Measurements from ENCODE around the gene ZNF446.
"Not testable (repeated sequence)": the region's sequence is repeated elsewhere in the genome, so short reads cannot be mapped to it uniquely, and the experiment has no call there.

Gene ZNF446

DNA sequence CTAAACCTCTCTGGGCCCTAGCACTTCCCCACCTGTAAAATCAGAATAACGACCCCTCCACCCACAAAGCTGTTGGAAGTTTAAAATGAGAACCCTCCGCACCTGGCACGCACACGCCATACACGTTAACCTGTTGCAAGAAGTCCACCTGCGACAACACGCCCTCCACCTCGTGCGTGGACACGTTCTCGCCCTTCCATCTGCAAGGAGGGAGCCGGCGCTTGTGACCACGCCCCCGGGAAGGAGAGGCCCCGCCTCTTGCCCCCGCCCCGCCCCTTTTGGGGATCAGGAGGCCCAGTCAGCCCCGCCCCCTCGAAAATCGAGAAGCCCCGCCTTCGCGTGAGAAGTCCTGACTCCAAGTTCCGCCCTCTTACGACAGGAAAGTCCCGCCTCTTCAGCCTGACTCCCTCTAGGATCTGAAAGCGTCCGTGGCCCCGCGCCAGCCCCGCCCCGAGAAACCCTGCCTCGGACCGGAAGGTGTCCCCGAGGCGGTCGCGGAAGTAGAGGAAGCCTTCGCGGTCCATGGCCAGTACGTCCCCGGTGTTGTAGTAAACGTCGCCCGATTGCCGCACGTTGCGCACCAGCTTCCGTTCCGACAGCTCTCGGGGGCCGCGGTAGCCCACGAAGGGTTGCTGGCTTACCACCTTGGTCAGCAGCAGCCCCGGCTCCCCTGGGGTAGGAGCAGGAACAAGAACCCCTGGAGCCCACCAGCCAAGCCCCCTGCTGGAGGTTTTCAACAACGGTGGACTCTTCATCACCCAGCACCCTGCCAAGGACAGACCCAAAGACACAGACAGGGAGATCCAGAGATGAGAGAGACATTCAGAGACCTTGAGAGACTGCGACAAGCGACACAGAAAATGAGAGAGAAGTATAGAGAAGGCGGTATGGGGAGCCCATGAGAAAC is 23.1 kb downstream of the ZNF446 start:
- DNase-seq (ENCODE audit: low read depth in 2 of 2) = peak; percentile 78 to 90

DNA sequence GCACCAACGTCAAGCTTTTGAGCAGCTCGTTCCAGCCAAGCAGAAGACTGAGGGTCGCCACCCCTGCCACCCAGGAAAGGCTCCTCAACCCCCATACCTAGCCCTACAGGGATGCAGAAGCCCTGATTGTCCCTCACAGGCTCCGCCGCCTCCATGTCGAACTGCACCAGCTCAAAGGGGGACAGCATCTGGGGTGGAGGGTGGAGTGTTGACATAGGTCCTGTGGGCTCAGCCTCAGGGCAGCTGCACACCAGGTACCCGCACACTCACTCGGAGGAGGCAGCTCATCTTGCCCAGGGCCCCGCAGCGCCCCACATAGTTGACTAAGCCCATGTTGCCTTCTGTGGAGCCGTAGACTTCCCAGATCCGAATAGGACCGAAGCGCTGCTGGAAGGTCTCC is 24.1 kb downstream of the ZNF446 start:
- no peak for DNase-seq (ENCODE audit: low read depth in 2 of 2)

DNA sequence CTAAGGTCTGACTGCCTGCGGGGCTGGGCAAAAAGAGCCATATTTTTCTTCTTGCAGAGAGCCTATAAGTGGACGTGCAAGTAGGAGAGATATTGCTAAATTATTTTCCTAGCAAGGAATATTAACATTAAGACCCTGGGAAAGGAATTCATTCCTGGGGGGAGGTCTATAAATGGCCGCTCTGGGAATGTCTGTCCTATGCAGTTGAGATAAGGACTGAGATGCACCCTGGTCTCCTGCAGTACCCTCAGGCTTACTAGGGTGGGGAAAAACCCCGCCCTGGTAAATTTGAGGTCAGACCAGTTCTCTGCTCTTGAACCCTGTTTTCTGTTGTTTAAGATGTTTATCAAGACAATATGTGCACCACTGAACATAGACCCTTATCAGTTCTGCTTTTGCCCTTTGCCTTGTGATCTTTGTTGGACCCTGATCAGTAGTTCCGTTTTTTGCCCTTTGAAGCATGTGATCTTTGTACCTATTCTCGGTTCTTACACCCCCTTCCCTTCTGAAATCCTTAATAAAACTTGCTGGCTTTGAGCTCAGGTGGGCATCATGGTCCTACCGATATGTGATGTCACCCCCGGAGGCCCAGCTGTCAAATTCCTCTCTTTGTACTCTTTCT is 31.6 kb downstream of the ZNF446 start:
- not testable (repeated sequence) for DNase-seq (ENCODE audit: low read depth in 2 of 2)

DNA sequence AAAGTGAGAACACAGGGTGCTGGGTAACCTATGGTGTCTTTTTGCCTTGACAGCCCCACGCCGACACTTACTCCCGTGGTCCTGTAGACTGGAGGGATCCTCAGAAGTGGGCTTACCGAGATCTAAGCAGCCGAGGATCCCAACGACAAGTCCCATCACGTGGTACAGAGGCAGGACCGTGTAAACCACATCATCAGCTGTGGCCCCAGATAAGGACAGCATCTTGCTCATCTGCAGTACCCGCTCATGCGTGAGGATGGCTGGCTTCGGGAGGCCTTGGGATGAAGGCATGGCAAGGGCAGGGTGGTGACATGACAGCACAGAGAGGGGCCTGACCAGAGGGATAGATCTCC is 33.6 kb downstream of the ZNF446 start:
- no peak for DNase-seq (ENCODE audit: low read depth in 2 of 2)

DNA sequence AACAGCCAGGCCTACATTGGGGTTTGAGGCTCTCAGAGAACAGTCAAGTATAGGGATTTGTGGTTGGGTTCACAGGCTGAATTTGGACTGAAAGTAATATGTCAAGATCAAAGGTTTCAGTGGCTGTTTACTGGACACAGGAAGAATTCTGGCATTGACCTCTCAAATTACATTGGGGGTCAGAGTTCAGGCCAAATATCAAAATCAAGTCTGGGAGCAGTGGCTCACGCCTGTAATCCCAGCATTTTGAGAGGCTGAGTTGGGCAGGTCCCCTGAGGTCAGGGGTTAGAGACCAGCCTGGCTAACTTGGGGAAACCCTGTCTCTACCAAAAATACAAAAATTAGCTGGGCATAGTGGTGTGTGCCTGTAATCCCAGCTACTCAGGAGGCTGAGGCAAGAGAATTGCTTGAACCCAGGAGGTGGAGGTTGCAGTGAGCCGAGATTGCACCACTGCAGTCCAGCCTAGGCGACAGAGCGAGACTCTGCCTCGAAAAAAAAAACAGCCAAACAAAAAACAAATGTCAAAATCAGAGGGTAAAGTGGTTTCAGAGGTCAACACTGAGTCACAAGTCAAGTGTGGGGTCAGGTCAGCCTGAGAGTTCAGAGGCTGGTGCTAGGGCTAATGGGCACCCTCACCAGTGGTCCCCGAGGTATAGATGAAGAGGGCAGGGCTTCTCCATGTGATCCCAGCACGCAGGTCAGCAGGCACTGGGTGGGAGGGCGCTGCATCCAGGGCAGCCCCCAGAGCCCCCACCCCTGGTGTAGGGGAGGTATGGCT is 34.1 kb downstream of the ZNF446 start:
- no peak for DNase-seq (ENCODE audit: low read depth in 2 of 2)

DNA sequence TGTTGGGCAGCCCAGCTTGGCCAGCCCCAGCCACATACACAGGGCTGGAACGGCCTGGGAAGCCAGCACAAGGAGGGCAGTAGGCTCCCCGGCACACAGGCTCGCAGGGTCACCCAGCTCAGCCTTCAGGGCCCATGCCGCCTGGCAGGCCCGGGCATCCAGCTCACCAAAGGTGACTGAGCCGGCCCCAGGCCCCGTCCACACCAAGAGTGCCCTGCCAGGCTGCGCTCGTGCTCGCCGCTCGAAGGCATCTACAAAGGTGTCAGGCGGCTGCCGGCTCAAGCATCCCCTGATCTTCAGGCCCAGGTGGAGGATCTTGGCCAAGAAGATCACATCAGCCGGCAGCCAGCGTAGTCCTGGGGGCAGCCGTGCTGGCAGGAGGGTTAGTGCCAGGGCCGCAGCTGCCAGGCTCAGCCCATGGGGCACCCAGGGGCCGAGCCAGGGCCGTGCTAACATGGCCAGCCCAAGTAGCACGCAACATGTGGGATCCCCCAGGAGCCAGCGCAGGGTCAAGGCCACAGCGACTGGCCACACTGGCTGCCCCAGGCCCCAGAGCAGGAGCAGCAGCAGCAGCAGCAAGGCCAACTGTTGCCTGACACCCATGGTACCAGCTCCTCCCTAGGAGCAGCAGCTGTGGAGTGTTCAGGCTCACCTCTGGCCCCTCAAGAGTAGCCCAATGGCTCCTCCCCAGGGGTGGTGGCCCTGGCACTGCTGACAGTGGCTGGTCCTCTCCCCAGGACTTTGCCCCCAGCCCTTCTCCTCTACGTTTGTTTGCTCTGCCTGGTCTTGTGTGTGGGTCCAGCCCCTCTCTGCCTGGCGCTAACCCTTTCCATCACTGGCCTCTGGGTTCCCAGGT is 35.4 kb downstream of the ZNF446 start, which contains the start of gene SLC27A5:
TSS of gene SLC27A5 (minus strand) at position 640 of the 856 bp plus-strand sequence. CDS start at position 603, 37 bp downstream.
- no peak for DNase-seq (ENCODE audit: low read depth in 2 of 2)

DNA sequence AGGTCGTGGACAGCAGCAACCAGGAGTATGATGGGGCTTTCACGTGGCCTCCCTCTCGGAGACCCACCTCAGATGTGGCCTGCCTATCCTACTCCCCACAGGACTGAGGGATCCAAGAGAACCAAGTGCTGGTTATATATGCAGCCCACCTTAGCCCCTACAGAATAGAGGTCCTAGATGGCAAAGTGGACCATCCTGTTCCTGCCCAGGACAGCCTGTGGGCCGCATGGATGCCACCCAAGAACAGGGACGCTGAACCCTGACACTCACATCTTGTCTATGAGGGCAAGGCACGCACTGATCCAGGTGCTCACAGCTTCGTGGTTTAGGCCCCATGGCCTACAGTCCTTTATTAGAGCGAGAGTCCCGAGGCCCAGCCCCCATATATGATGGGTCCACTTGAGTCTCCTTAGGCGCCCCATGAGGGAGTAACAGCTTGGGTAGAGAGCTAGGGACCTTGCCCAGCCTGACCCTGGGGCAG is 37.1 kb downstream of the ZNF446 start:
- no peak for DNase-seq (ENCODE audit: low read depth in 2 of 2)

DNA sequence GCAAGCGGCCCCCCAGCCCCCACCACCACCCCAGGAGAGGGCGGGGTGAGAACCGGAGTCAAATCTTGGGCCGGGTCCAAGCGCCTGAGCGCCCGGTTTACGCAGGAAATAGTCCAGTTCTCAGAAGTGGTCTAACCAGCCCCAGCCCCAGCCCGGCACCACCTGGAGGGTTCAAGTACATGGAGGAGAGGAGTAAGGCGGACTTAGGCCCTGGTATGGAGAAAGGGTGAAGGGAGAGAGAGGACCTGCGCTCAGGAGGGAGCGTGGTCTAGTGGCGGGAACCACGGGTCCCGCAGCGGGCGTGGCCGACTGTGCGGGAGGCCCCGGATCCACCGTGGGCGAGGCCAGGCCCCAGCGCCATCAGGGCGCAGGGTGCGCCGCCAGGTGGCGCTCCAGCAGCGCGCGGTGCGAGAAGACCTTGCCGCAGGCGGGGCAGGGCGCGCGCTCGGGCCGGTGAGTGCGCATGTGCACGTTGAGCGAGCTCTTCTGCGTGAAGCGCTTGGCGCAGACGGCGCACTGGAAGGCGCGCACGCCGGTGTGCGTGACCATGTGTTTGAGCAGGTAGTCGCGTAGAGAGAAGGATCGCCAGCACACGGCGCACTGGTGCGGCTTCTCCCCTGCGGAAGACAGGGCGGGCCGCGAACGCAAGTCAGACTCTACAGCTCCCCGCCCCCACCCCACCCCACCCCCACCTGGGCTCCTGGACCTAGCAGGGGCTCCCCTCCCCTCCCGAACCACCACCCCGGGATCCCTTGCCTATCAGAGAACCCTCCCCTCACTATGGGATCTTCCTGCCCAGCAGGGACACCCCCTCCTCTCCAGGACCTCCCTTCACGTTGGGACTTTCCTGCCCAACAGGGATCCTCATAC is 37.8 kb downstream of the ZNF446 start:
- DNase-seq (ENCODE audit: low read depth in 2 of 2) = peak; percentile 78 to 82

DNA sequence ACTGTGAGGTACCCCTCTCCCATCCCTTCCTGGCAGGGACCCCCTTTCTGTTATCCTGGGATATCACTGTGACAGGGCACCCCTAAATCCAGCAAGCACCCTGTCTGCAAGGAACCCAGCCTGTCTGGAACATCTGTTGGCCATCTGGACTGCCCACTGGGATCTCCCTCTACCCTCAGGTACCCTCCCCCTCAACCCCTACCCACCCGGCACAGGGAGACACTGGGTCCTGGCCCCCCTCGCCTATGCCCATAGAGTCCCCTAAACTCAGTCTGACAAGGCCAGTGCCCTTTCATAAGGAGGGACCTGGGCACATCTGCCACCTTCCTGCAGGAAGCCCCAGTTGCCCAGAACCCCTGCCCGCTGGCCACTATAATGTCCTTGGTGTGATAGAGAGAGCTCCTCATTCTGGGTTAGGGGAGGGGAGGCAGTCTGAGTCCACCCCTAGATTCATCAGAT is 38.4 kb downstream of the ZNF446 start:
- no peak for DNase-seq (ENCODE audit: low read depth in 2 of 2)

DNA sequence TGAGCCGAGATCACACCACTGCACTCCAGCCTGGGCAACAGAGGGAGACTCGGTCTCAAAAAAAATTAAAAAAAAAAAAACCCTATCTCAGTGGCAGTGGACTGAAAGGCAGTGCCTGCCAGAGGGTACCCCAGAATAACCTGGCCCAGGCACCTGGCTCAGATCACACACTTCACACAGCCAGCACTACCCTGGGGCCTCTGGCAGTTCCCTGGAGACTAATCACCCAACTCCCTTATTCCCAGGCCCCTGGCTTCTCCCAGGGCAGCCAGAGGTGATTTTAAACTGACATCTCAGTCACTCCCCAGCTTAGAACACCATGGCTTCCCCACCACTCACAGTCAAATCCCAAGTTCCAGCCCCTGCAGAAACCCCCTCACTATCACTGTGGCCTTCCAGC is 39.1 kb downstream of the ZNF446 start:
- no peak for DNase-seq (ENCODE audit: low read depth in 2 of 2)

DNA sequence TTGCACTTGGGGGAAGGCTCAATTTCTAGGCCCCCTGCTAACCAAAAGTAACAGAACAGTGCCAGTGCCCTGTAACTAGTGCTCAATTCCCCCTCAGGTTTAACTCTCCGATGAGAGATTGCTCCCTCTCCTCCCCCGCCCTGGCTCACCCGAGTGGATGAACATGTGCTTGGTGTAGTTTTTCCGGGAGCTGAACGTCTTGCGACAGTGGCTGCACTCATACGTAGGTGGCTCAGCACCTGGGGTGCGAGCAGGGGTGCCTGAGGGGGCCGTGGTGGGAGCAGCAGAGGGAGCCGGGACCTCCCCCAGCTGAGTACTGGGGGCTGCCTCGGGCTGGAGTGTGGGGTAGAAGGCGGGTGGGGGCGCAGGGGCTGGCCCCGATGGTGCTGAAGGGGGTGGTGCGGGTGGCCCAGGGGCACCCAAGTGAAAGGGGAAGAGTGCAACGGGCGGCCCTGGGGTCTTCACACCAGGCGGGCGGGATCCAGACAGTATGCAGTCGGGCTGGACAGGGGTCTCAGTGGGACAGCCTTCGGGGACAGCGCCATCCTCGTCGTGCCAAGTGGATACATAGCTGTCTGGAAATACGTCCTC is 40.2 kb downstream of the ZNF446 start:
- DNase-seq (ENCODE audit: low read depth in 2 of 2) = no peak

DNA sequence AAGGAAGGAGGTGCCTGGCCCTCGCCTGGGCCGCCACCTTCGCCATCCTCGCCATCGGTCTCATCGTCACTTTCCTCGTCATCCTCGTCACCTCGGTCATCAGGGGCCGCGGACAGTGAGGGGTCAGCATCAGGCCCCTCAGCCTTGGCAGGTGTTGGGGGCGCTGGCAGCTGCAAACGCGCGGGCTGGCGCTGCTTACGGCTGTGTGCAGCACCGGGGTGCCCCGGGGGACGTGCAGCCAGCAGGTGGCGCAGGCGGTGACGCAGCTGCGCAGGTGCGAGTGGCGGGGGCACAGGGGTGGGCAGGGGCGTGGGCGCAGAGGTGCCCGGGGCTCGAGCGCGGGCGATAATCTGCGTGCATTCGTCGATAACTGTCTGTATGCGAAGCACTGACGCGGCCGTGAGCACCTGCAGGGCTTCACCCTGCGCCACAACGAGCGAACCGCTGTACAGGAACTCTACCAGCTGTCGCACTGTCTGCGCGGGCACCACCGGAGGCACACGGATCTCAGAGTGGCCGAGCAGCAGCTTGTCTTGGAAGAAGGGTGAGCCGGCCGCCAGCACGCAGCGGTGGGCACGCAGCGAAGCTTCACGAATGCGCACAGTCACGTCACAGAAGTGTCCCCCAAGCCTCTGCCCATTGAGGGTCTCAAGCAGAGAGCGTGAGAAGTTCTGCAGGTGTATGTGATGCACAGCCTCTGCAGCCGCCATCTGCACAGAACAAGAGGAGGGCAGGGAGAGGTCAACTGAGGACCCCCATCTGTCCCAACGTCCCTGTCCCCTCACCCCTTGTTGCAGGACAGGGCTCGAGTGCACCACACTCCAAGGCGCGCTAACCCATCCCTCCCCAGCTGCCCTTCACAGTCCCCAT is 41.0 kb downstream of the ZNF446 start:
- no peak for DNase-seq (ENCODE audit: low read depth in 2 of 2)

DNA sequence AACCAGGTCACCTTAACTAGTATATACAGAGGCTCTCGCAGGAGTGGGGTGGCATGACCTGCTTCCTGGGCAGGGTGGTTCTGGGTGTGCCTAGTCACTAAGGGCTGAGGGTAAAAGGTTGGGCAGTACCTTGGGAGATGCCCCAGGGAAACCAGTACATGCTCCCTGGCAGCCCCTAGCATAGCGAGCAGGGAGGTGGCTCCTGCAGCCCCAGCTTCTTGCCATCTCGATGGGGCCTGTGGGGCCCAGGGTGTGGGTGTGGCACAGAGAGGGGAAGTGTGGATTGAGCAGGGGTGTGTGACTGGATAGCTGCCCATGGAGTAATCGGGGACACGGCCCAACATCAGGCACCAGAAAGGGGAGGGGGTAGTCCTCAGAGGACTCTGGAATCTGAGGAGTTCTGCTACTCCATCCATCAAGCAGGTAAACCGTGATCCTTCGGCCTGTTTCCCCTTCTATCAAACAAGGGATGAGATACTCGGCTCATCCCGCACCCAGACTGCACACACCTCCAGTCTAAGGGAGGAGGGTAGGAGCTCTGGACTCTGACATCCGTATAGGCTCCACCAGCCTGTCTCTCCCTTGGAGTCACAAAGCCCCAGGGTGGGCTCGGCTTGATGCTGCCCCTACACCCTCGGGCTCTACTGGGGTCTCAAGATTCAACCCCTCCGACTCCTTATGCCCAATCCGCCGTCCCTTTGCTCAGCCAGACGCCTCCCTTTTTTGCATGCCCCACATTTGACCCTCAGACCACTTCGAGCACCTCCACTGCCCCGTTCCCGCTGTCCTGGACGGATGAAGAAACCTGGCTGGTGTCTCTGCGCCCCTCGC is 42.3 kb downstream of the ZNF446 start:
- DNase-seq (ENCODE audit: low read depth in 2 of 2) = no peak

DNA sequence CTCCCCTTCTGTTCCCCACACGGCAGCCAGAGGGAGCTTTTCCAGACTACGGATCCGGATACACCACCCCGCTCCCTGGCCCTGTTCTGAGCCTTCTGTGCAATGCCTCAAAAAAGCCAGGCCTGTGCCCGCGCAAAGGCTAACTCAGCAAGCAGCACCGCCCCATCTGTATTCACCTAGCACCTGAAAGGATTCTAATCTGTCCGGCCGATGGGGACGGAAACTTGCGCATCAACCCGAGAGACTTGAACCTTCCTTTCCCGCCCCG is 42.9 kb downstream of the ZNF446 start:
- DNase-seq (ENCODE audit: low read depth in 2 of 2) = no peak

DNA sequence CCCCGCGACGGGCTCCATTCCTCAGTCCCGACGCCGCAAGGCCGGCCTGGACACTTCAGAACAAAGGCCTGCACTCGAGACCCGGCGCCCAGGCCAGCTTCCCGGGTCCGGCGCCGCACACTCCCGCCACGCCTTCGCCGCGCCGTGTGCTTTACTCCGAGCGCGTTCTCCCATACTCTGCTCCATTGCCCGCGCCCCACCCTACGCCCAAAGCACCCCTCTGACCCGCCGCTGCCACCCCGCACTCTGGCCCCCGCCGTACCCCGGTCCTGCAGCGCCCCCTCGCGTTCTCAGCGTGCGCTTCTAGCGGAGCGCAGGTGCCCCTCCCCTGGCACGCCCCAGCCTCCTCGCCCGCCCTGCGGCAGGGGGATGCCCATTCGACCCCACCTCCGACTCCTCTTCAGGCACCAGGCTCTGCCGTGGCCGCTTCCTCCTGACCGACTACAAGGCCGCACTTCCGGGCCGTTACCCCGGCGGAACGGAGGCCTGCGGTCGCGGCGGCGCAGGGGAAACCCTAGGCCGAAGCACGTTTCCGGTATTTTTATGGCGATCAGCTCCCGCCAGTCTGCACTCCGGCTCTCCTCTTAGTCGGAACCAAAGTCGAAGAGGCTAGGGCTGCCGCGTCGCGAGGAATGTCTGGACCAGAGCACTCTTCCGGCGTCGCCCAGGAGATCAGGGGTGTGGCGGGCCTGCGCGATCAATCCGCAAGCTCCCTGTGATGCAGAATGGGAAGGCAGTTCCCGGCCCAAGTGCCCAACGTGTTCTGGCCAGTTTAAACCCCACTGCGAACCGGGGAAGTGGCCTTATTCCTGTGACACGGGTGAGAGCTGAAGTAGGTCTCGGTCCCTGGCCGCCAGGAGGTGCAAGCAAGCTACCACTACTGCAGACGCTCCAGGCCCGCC is 43.5 kb downstream of the ZNF446 start, which contains the start of gene ZBTB45:
TSS of gene ZBTB45 (minus strand) at position 456 of the 902 bp plus-strand sequence. CDS start 2,137 bp downstream, outside the sequence.
- peak; percentile 70 to 76 for DNase-seq (ENCODE audit: low read depth in 2 of 2)

DNA sequence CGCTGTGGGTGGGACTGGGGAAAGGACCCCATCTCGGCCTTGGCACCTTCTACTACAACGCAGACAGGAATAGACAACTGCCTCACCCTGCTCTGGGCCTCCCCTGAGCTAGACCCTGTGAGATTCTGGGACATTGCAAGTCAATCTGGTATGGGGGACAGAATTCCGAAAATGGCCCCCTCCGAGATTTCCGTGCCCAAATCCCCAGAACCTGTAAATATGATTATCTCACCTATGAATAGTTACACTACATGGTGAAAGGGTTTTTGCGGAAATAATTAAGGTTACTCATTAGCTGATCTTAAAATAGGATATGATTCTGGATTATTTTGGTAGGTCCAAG is 44.1 kb downstream of the ZNF446 start:
- no peak for DNase-seq (ENCODE audit: low read depth in 2 of 2)

DNA sequence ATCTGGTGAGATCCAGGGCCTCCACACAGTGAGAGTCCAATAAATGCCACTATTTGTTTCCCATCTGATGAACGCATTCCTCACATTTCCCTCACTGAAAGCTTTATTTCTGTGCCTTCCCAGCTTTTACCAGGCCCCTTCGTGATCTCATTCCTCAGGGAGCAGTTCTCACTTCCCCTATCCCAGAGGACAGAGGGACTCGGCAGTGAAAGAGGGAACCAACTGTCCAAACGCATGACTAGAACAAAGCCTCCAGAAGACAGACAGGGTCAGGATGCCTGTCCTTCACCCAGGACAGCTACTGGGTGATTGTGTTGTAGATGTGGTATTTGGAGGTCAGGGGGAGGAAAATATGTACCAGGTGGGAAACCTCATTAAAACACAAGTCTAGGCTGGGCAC is 45.5 kb downstream of the ZNF446 start:
- no peak for DNase-seq (ENCODE audit: low read depth in 2 of 2)

Data from stimulated activated CD8-positive, alpha-beta memory T cell treated with anti-CD3 and anti-CD28 coated beads, Interleukin-7, amount 100 ng/mL, for 1 hour (primary cell).